A549 (cell line): Measurements from ENCODE around the gene AP5S1. TPM values are rescaled to one million over a fixed set of nuclear protein-coding genes. Genes with fewer than 3 reads are reported as not detected.

ENCODE experiments used
- ATAC-seq, 2 experiments: fragments of 200-7000 bp in 1 of 2; fragments of >200 bp in 1 of 2; cut with Nextera tagmentation in 1 of 2; cut with Tn5 transposase in 1 of 2; 3 replicates each; pipeline versions ENCODE4 v1.8.0 to v1.9.1; 2018 to 2020; ENCODE audit warnings: mild to moderate bottlenecking in 1 of 2, moderate library complexity in 1 of 2
- CTCF ChIA-PET: fragments of 300-600 bp; sonication (Branson Sonifier 250); formaldehyde crosslinking; extraction: SDS; loops from one replicate; lab custom pipeline; 2021; ENCODE audit warnings: antibody characterized with exemption, inconsistent platforms; lab: Yijun Ruan, JAX
- POLR2A ChIA-PET: fragments of 350-600 bp; formaldehyde crosslinking; extraction: SDS; loops from one replicate; lab custom pipeline; 2021; ENCODE audit warnings: antibody characterized with exemption, inconsistent platforms; lab: Yijun Ruan, JAX
- DNase-seq, 2 experiments: peaks; one replicate each; pipeline versions ENCODE4 v3.0.0 to v3.0.0-alpha.2; 2011 to 2016; ENCODE audit warnings: low read depth in 1 of 2, low spot score in 1 of 2
- FAIRE-seq: peaks from 2 replicates; lab custom pipeline; 2011; peaks lifted over from hg19 to GRCh38; lab: Jason Lieb, UNC
- H3K27ac ChIP-seq, 2 experiments: fragments of >200 bp; sonication (Bioruptor Twin); formaldehyde crosslinking; 3 replicates each; pipeline ENCODE4 v1.5.1; 2016 to 2017
- H3K4me1 ChIP-seq: fragments of >200 bp; sonication (Bioruptor Twin); formaldehyde crosslinking; 3 replicates; pipeline ENCODE4 v1.6.1; 2016
- H3K4me2 ChIP-seq: fragments of >200 bp; sonication (Bioruptor Twin); formaldehyde crosslinking; 3 replicates; pipeline ENCODE4 v1.6.1; 2016
- H3K4me3 ChIP-seq: fragments of >200 bp; sonication (Bioruptor Twin); formaldehyde crosslinking; 3 replicates; pipeline ENCODE4 v1.5.1; 2016
- H3K9me3 ChIP-seq: fragments of >200 bp; sonication (Bioruptor Twin); formaldehyde crosslinking; 3 replicates; pipeline ENCODE4 v1.6.1; 2016
- ATOH8 ChIP-seq: fragments of 250-450 bp; sonication (Bioruptor Pico); IDR thresholded peaks from 2 replicates; pipeline ENCODE4 v1.5.0; 2020; ENCODE audit warnings: low read depth, mild to moderate bottlenecking, moderate library complexity
- CTCF ChIP-seq: fragments of >200 bp; sonication (Bioruptor Twin); formaldehyde crosslinking; IDR thresholded peaks from 3 replicates; pipeline ENCODE4 v1.5.1; 2016
- E2F6 ChIP-seq: IDR thresholded peaks from 2 replicates; pipeline ENCODE4 v1.6.1; 2012; ENCODE audit warnings: low read depth, borderline replicate concordance
- EP300 ChIP-seq, 2 experiments: fragments of >200 bp; sonication (Bioruptor Twin); formaldehyde crosslinking; IDR thresholded peaks; 2 replicates in 1 of 2; 3 replicates in 1 of 2; pipeline ENCODE4 v1.6.1; 2016 to 2017
- ESRRA ChIP-seq: fragments of 150-350 bp; IDR thresholded peaks from 2 replicates; pipeline ENCODE4 v1.6.1; 2014; ENCODE audit warnings: mild to moderate bottlenecking, low read length, borderline replicate concordance
- FOSB ChIP-seq: fragments of 250-450 bp; sonication (Bioruptor Pico); IDR thresholded peaks from 2 replicates; pipeline ENCODE4 v1.5.0; 2020; ENCODE audit warnings: mild to moderate bottlenecking, moderate library complexity
- FOSL2 ChIP-seq, 2 experiments: fragments of 450-650 bp in 1 of 2; fragments of >200 bp in 1 of 2; sonication (Bioruptor Twin) in 1 of 2; formaldehyde crosslinking; IDR thresholded peaks; 2 replicates each; pipeline versions ENCODE4 v1.5.0 to v1.6.1; 2016 to 2020; ENCODE audit warnings: mild to moderate bottlenecking in 1 of 2, moderate library complexity in 1 of 2
- GATA3 ChIP-seq: IDR thresholded peaks from 2 replicates; pipeline ENCODE4 v1.6.1; 2012; ENCODE audit warnings: borderline replicate concordance
- HOXB5 ChIP-seq: fragments of 250-450 bp; sonication (Bioruptor Pico); IDR thresholded peaks from 2 replicates; pipeline ENCODE4 v1.5.0; 2020; ENCODE audit warnings: mild to moderate bottlenecking, moderate library complexity
- JUN ChIP-seq, 2 experiments: fragments of >200 bp; sonication (Bioruptor Twin); formaldehyde crosslinking; IDR thresholded peaks; 2 replicates in 1 of 2; 3 replicates in 1 of 2; pipeline ENCODE4 v1.6.1; 2016 to 2017
- MAX ChIP-seq: IDR thresholded peaks from 2 replicates; pipeline ENCODE4 v1.6.1; 2012
- NPAS2 ChIP-seq: fragments of 250-450 bp; sonication (Bioruptor Pico); IDR thresholded peaks from 2 replicates; pipeline ENCODE4 v1.8.0; 2022; ENCODE audit warnings: mild to moderate bottlenecking, moderate library complexity, borderline replicate concordance
- RNF2 ChIP-seq: fragments of 200-600 bp; sonication (generic); IDR thresholded peaks from 2 replicates; pipeline ENCODE4 v1.6.1; 2016; ENCODE audit warnings: low read depth, mild to moderate bottlenecking, antibody characterized with exemption, moderate library complexity, borderline replicate concordance
- ZNF302 ChIP-seq: fragments of 250-450 bp; sonication (Bioruptor Pico); IDR thresholded peaks from 2 replicates; pipeline ENCODE4 v1.9.0; 2021; ENCODE audit warnings: inconsistent platforms, mild to moderate bottlenecking, moderate library complexity
- WGBS: methylation state at CpG from one replicate; pipeline ENCODE4 v1.1.6; 2017; ENCODE audit errors: missing lambda C conversion rate; 5-methylcytosine and 5-hydroxymethylcytosine counted together
- polyA plus RNA-seq, 4 experiments: library from polyadenylated mRNA; depleted of rRNA in 3 of 4; stranded (reverse); fragments of >200 nt; fragmentation: RNase III in 1 of 4; extraction: RNeasy Plus Mini Kit Qiagen cat#74134 plus additional on column Dnase treatment in 1 of 4; gene quantifications; 2 replicates in 3 of 4; 3 replicates in 1 of 4; pipeline ENCODE4 v1.2.3, GENCODE V29; 2011 to 2017

The AP5S1 gene
- polyA plus RNA-seq, 2 of the 4 experiments (the other 2 are of a cell fraction) = 10.2 to 19.9 TPM

- POLR2A ChIA-PET = interaction anchor here (0.5 to 1.8 kb wide), 2 partner anchors 13 to 17 kb away, joined by 3 to 5 read pairs; partner anchors contain the start of gene ADISSP
- 85% methylated on average over 6 of the region's 6 CpGs for WGBS
- DNase-seq (no peak), ATAC-seq (no peak), FAIRE-seq (no peak)
- CTCF ChIA-PET = interaction anchor here (0.6 to 56.5 kb wide), 9 partner anchors 10 to 301 kb away, joined by 3 to 1634 read pairs (median 9); partner anchors contain the start of genes ADAM33, ADISSP and HSPA12B
- Histone ChIP-seq H3K4me1 (peaks cover 48% of the 10 kb centered on the region), H3K4me2 (peak overlapping the region; percentile 97), H3K27ac (peak overlapping the region in 1 of 2 experiments; percentile 96; a peak in 4 of 6 replicates), H3K9me3 (no peaks in the 10 kb centered on the region), H3K4me3 (peak overlapping the region; percentile 86)
- TF ChIP-seq NPAS2 = no peak
- TF ChIP-seq FOSB (CRISPR knock-in tag) = peak; percentile 50; the same call in 1 of the 2 replicates
These were observed 35.5 kb upstream of the AP5S1 start for GRCh38 chr20:3784863-3785239.

- WGBS = 41% methylated on average over 65 of the region's 79 CpGs
- no peak for DNase-seq
- Histone ChIP-seq H3K9me3 (no peaks in the 10 kb centered on the region), H3K27ac (peak overlapping the region; percentile 88 to 96), H3K4me2 (peak overlapping the region; percentile 97), H3K4me3 (peak overlapping the region; percentile 86), H3K4me1 (peaks cover 48% of the 10 kb centered on the region)
- POLR2A ChIA-PET = interaction anchor here (0.5 to 3.0 kb wide), 10 partner anchors 12 to 300 kb away, joined by 3 to 40 read pairs (median 5); partner anchors contain the start of genes ADISSP and AP5S1
- TF ChIP-seq EP300 (IDR thresholded peaks at IDR 0.05) (0 out of 5 replicates have a peak, but pooled peaks of 1 of the 2 experiments have one; percentile 20), JUN (IDR thresholded peaks at IDR 0.05) (peak in 1 of 2 experiments; percentile 56; a peak in 3 of 5 replicates), GATA3 (no peak), CTCF (no peak), HOXB5 (CRISPR knock-in tag) (peak; percentile 8; the same call in 1 of the 2 replicates)
- no peak for ATAC-seq
- CTCF ChIA-PET = interaction anchor here (0.6 to 56.5 kb wide), 19 partner anchors 8 to 301 kb away, joined by 3 to 1634 read pairs (median 6); partner anchors contain the start of genes ADAM33, ADISSP, CDC25B and HSPA12B
- no peak for FAIRE-seq
These were observed 34.9 kb upstream of the AP5S1 start for GRCh38 chr20:3785240-3786125.

- DNase-seq (peak in 1 of 2 experiments; percentile 80), FAIRE-seq (peak; percentile 87), ATAC-seq (peak; percentile 24 to 52)
- no peaks in the 10 kb centered on the region for H3K9me3 ChIP-seq
- TF ChIP-seq ZNF302 (CRISPR knock-in tag) (no peak), HOXB5 (CRISPR knock-in tag) (no peak), RNF2 (peak; percentile 66; the same call in 1 of the 2 replicates), ESRRA (0 out of 2 replicates have a peak, but pooled peaks have one; percentile 14), ATOH8 (CRISPR knock-in tag) (0 out of 2 replicates have a peak, but pooled peaks have one; percentile 37), E2F6 (peak; percentile 90), EP300 (IDR thresholded peaks at IDR 0.05) (no peak), MAX (peak; percentile 93), FOSL2 (IDR thresholded peaks at IDR 0.05) (no peak), FOSL2 (CRISPR knock-in tag; IDR thresholded peaks at IDR 0.05) (no peak)
- H3K4me2 ChIP-seq = peak overlapping the region; percentile 97
- ChIA-PET CTCF (interaction anchor here (0.6 to 56.5 kb wide), 21 partner anchors 9 to 286 kb away, joined by 3 to 1634 read pairs (median 6); partner anchors contain the start of genes ADISSP, CDC25B and HSPA12B), POLR2A (interaction anchor here (0.6 to 3.0 kb wide), 10 partner anchors 9 to 299 kb away, joined by 3 to 40 read pairs (median 5); partner anchors contain the start of genes ADISSP and AP5S1)
- peak overlapping the region; percentile 86 for H3K4me3 ChIP-seq
- H3K27ac ChIP-seq = peak overlapping the region; percentile 88 to 96
- 1% methylated on average over 28 of the region's 35 CpGs for WGBS
- peaks cover 43% of the 10 kb centered on the region for H3K4me1 ChIP-seq
These were observed 34.2 kb upstream of the AP5S1 start for GRCh38 chr20:3786126-3786484.
